HepG2 (cell line): Measurements from ENCODE around the gene VRK2. TPM values are rescaled to one million over a fixed set of nuclear protein-coding genes. Genes with fewer than 3 reads are reported as not detected.

Experiments
- ATAC-seq: fragments of 200-7000 bp; cut with Tn5 transposase; 3 replicates; pipeline ENCODE4 v1.9.1; 2020; ENCODE audit warnings: mild to moderate bottlenecking, moderate library complexity
- BruUV-seq: library from RNA; stranded (reverse); fragments of 400-500 nt; replicated peaks from 2 replicates; lab custom pipeline; 2021; lab: Mats Ljungman, UMichigan
- CTCF ChIA-PET: fragments of 300-600 bp; formaldehyde crosslinking; extraction: SDS; loops from one replicate; lab custom pipeline; 2021; ENCODE audit warnings: low total read pairs, inconsistent platforms, low intra/inter-chr PET ratio; lab: Yijun Ruan, JAX
- POLR2A ChIA-PET: fragments of 350-600 bp; sonication (Branson Sonifier 250); formaldehyde crosslinking; loops from one replicate; lab custom pipeline; 2020; ENCODE audit warnings: antibody characterized with exemption, inconsistent platforms; lab: Yijun Ruan, JAX
- DNase-seq: peaks from one replicate; pipeline ENCODE4 v3.0.0-alpha.2; 2015; ENCODE audit warnings: low spot score
- FAIRE-seq: peaks from 3 replicates; lab custom pipeline; 2011; peaks lifted over from hg19 to GRCh38; lab: Jason Lieb, UNC
- H2AFZ ChIP-seq: one replicate; pipeline ENCODE4 v1.6.1; 2011; ENCODE audit warnings: low read length, inconsistent platforms
- H3K27ac ChIP-seq: fragments of 300-600 bp; 3 replicates; pipeline ENCODE4 v1.8.0; 2011; ENCODE audit warnings: mixed run types, mild to moderate bottlenecking, mixed read lengths, low read length, inconsistent platforms; ENCODE audit not compliant: insufficient read depth; ENCODE audit errors: extremely low read length
- H3K27me3 ChIP-seq, 2 experiments: fragments of 200-600 bp in 1 of 2; 2 replicates in 1 of 2; 3 replicates in 1 of 2; pipeline versions ENCODE4 v1.6.0 to v1.8.0; 2011; ENCODE audit warnings: low read length in 2 of 2, mild to moderate bottlenecking in 2 of 2, moderate library complexity in 2 of 2, inconsistent platforms in 1 of 2; ENCODE audit not compliant: insufficient read depth in 2 of 2, control insufficient read depth in 1 of 2
- H3K36me3 ChIP-seq, 2 experiments: fragments of 200-600 bp in 1 of 2; replicated peaks in 1 of 2; 2 replicates in 1 of 2; 3 replicates in 1 of 2; pipeline versions ENCODE4 v1.5.1 to v1.8.0; 2011; ENCODE audit warnings: low read length in 2 of 2, inconsistent platforms in 1 of 2; ENCODE audit not compliant: insufficient read depth in 2 of 2, control insufficient read depth in 1 of 2
- H3K4me1 ChIP-seq: 2 replicates; pipeline ENCODE4 v1.5.1; 2012; ENCODE audit warnings: low read length, inconsistent platforms; ENCODE audit not compliant: insufficient read depth
- H3K4me2 ChIP-seq: 2 replicates; pipeline ENCODE4 v1.6.0; 2011; ENCODE audit warnings: low read depth, low read length, inconsistent platforms
- H3K4me3 ChIP-seq, 3 experiments: fragments of 200-600 bp in 1 of 3; sonication (generic), shearing (Covaris generic) in 1 of 3; replicated peaks in 1 of 3; 2 replicates each; pipeline ENCODE4 v1.5.1; 2011 to 2016; ENCODE audit warnings: low read length in 3 of 3, inconsistent platforms in 2 of 3, low read depth in 2 of 3, mild to moderate bottlenecking in 2 of 3, control low read depth in 1 of 3, mixed read lengths in 1 of 3; ENCODE audit not compliant: insufficient read depth in 1 of 3
- H3K79me2 ChIP-seq: one replicate; pipeline ENCODE4 v1.6.1; 2011; ENCODE audit warnings: low read length, inconsistent platforms; ENCODE audit not compliant: insufficient read depth
- H3K9ac ChIP-seq: 2 replicates; pipeline ENCODE4 v1.6.0; 2011; ENCODE audit warnings: mild to moderate bottlenecking, low read depth, low read length, inconsistent platforms; ENCODE audit not compliant: insufficient read depth
- H3K9me3 ChIP-seq: 2 replicates; pipeline ENCODE4 v1.5.1; 2012; ENCODE audit warnings: mild to moderate bottlenecking, low read length
- H4K20me1 ChIP-seq: 2 replicates; pipeline ENCODE4 v1.6.0; 2011; ENCODE audit warnings: inconsistent platforms, mild to moderate bottlenecking, low read length, moderate library complexity; ENCODE audit not compliant: insufficient read depth
- EZH2 ChIP-seq: conservative IDR thresholded peaks from 2 replicates; pipeline ENCODE4 v1.6.1; 2012; ENCODE audit warnings: mild to moderate bottlenecking, low read depth, low read length, moderate library complexity
- FOXM1 ChIP-seq: sonication (generic); formaldehyde crosslinking; IDR thresholded peaks from 2 replicates; pipeline ENCODE4 v1.5.0; 2020; ENCODE audit warnings: missing genetic modification reagents
- NRL ChIP-seq: sonication (generic); formaldehyde crosslinking; IDR thresholded peaks from 2 replicates; pipeline ENCODE4 v1.5.0; 2020; ENCODE audit warnings: missing genetic modification reagents, mild to moderate bottlenecking, moderate library complexity, borderline replicate concordance
- PRMT3 ChIP-seq: sonication (generic); formaldehyde crosslinking; IDR thresholded peaks from 2 replicates; pipeline ENCODE4 v1.8.1; 2022; ENCODE audit warnings: low read depth, mild to moderate bottlenecking, moderate library complexity, missing genetic modification reagents, borderline replicate concordance
- REL ChIP-seq: sonication (generic); formaldehyde crosslinking; conservative IDR thresholded peaks from 2 replicates; pipeline ENCODE4 v1.8.0; 2022; ENCODE audit warnings: mild to moderate bottlenecking, missing genetic modification reagents, moderate library complexity
- ZBTB34 ChIP-seq: sonication (generic); formaldehyde crosslinking; IDR thresholded peaks from 2 replicates; pipeline ENCODE4 v1.8.0; 2022; ENCODE audit warnings: mild to moderate bottlenecking, missing genetic modification reagents
- ZNF207 ChIP-seq: fragments of 450-650 bp; IDR thresholded peaks from 2 replicates; pipeline ENCODE4 v1.6.1; 2016; ENCODE audit warnings: antibody characterized with exemption, borderline replicate concordance
- ZNF232 ChIP-seq: sonication (generic); formaldehyde crosslinking; IDR thresholded peaks from 2 replicates; pipeline ENCODE4 v1.4.0; 2020; ENCODE audit warnings: missing genetic modification reagents, borderline replicate concordance
- ZNF552 ChIP-seq: sonication (generic); formaldehyde crosslinking; IDR thresholded peaks from 2 replicates; pipeline ENCODE4 v1.9.0; 2022; ENCODE audit warnings: missing genetic modification reagents, mild to moderate bottlenecking, borderline replicate concordance
- ZNF709 ChIP-seq: sonication (generic); formaldehyde crosslinking; IDR thresholded peaks from 2 replicates; pipeline ENCODE4 v1.5.0; 2020; ENCODE audit warnings: mild to moderate bottlenecking, missing genetic modification reagents
- WGBS: methylation state at CpG from one replicate; pipeline ENCODE4 v1.1.6; 2017; ENCODE audit warnings: low lambda C conversion rate; 5-methylcytosine and 5-hydroxymethylcytosine counted together
- in situ Hi-C: cut with HindIII; loops from 2 replicates; pipeline ENCODE4 v1.10.0; 2017; ENCODE audit warnings: low pct_unique_long_range_greater_than_20kb; ENCODE audit not compliant: extremely low pct_ligation_motif_present
- intact Hi-C: fragments of 100-400 bp; cut with micrococcal nuclease; formaldehyde crosslinking; loops from one replicate; pipeline ENCODE4 v1.10.0; 2022; ENCODE audit not compliant: unreplicated experiment
- polyA plus RNA-seq, 8 experiments: library from polyadenylated mRNA; depleted of rRNA in 3 of 8; stranded (reverse) in 7 of 8; unstranded in 1 of 8; fragments of >200 nt; fragmentation: Illumina TruSeq in 4 of 8; extraction: Trizol in 4 of 8; gene quantifications; 2 replicates each; pipeline versions ENCODE4 v1.2.1 to v1.2.3, GENCODE V29; 2011 to 2016; ENCODE audit warnings: low read depth in 4 of 8, missing spikeins in 1 of 8, mixed read lengths in 1 of 8; ENCODE audit not compliant: insufficient read depth in 1 of 8
- total RNA-seq, 5 experiments: library from RNA; depleted of rRNA; stranded (reverse); fragments of >200 nt; fragmentation: Illumina TruSeq; extraction: Trizol; gene quantifications; 2 replicates each; pipeline ENCODE4 v1.2.3, GENCODE V29; 2016; ENCODE audit warnings: low read depth in 1 of 5
- TF ChIP-seq, protein P1 (sequence below): IDR thresholded peaks from 2 replicates; pipeline ENCODE4 v1.6.1; 2016; ENCODE audit warnings: low read depth

The VRK2 gene
- total and polyA plus RNA-seq, 2 of the 13 experiments (the other 11 are each of a cell fraction or from before 2014, with no cell fraction given), result 13.3 to 29.1 TPM

- BruUV-seq, result no TSS peak
- FAIRE-seq, result no peak
These were observed 91.2 kb downstream of the VRK2 start for GRCh38 chr2:58137856-58138255.

More at GRCh38 chr2:58137856-58138255, 91.2 kb downstream of the VRK2 start:
- in situ Hi-C loops, result no loop called here
- no peak for DNase-seq
- no peak for TF ChIP-seq EZH2
- TF ChIP-seq ZNF709 (CRISPR knock-in tag), result no peak
- no peak for TF ChIP-seq PRMT3 (CRISPR knock-in tag)
- TF ChIP-seq ZNF207, result no peak
- no peak for TF ChIP-seq ZNF232 (CRISPR knock-in tag)
- TF ChIP-seq, protein P1, sequence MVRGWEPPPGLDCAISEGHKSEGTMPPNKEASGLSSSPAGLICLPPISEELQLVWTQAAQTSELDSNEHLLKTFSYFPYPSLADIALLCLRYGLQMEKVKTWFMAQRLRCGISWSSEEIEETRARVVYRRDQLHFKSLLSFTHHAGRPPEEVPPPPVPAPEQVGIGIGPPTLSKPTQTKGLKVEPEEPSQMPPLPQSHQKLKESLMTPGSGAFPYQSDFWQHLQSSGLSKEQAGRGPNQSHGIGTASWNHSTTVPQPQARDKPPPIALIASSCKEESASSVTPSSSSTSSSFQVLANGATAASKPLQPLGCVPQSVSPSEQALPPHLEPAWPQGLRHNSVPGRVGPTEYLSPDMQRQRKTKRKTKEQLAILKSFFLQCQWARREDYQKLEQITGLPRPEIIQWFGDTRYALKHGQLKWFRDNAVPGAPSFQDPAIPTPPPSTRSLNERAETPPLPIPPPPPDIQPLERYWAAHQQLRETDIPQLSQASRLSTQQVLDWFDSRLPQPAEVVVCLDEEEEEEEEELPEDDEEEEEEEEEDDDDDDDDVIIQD (CRISPR knock-in tag), result no peak
- no peak for TF ChIP-seq REL
- TF ChIP-seq FOXM1 (CRISPR knock-in tag), result no peak
- no peak for TF ChIP-seq ZNF552 (CRISPR knock-in tag)
- TF ChIP-seq NRL (CRISPR knock-in tag), result no peak
- TF ChIP-seq ZBTB34 (CRISPR knock-in tag), result no peak
- Histone ChIP-seq H4K20me1 (no peaks in the 10 kb centered on the region), H3K9me3 (no peaks in the 10 kb centered on the region), H3K9ac (no peak overlapping the region), H2AFZ (no peak overlapping the region), H3K27me3 (no peaks in the 10 kb centered on the region), H3K27ac (no peak overlapping the region), H3K4me3 (no peak overlapping the region), H3K36me3 (no peaks in the 10 kb centered on the region; a peak in 1 of 5 replicates), H3K79me2 (no peaks in the 10 kb centered on the region), H3K4me1 (no peaks in the 10 kb centered on the region), H3K4me2 (no peak overlapping the region)
- ChIA-PET POLR2A (no interaction called here), CTCF (no interaction called here)
- intact Hi-C loops, result loop anchor here (10.0 kb wide), 1 partner anchor 227 kb away; no protein-coding TSS in a partner anchor
- 98% methylated on average over 1 of the region's 1 CpG for WGBS
- ATAC-seq, result no peak
